Lower leg skin (tissue), 4 donors: Measurements from ENCODE around the gene HNRNPH2. TPM values are rescaled to one million over a fixed set of nuclear protein-coding genes. Genes with fewer than 3 reads are reported as not detected.

ENCODE experiments used
- DNase-seq, 2 donors: peaks; one replicate each; pipeline ENCODE4 v3.0.0-alpha.2; 2019; ENCODE audit warnings: low spot score in 2 of 2
- H3K4me3 ChIP-seq: fragments of 200-600 bp; sonication (generic); 2 replicates; pipeline ENCODE4 v1.5.1; 2017; ENCODE audit warnings: mild to moderate bottlenecking, low read depth; ENCODE audit not compliant: poor library complexity, severe bottlenecking
- POLR2A ChIP-seq, 2 donors: fragments of 450-650 bp; IDR thresholded peaks; one replicate each; pipeline ENCODE4 v1.6.1; 2016 to 2017; ENCODE audit warnings: antibody characterized with exemption in 2 of 2, mild to moderate bottlenecking in 1 of 2, moderate library complexity in 1 of 2
- WGBS, 2 donors: methylation state at CpG; one replicate each; pipeline ENCODE4 v1.1.5; 2018; 5-methylcytosine and 5-hydroxymethylcytosine counted together
- intact Hi-C: fragments of 100-400 bp; cut with DNase I; formaldehyde crosslinking; loops from one replicate; pipeline ENCODE4 v1.15.0; 2023; ENCODE audit warnings: low total_unique reads
- total RNA-seq, 4 donors: library from RNA; depleted of rRNA; stranded (reverse); fragments of >200 nt; gene quantifications; one replicate each; pipeline ENCODE4 v1.1.0, GENCODE V29; 2016
- TF ChIP-seq, protein P1 (sequence below), 3 donors: fragments of 450-650 bp; IDR thresholded peaks; one replicate each; pipeline ENCODE4 v1.5.1; 2016; ENCODE audit warnings: antibody characterized with exemption in 3 of 3, mild to moderate bottlenecking in 3 of 3, moderate library complexity in 2 of 3

The HNRNPH2 gene
- total RNA-seq, 4 donors from 2014 or later, result 43.5 to 54.7 (median 53.7) TPM

DNA sequence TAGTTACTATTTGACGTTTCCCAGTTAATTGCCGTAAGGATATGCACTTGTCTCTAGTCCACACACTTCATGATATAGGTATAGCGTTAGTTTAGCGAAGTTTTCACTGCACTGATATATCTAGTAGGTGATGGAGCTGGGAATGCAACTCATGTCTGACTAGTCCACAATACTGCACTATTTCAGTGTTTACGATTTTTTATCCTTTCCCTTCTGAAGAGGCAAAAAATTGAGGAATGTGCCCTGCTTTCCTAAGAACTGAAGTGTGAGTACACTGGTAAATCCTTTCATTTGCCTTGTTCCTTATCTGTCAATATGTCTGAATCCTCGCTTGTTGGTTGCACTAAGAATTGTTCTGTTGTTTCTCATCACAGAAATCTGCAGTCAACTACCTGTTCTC lies 16.2 kb upstream of the HNRNPH2 start:
- H3K4me3 ChIP-seq, result no peak overlapping the region
- TF ChIP-seq, protein P1, sequence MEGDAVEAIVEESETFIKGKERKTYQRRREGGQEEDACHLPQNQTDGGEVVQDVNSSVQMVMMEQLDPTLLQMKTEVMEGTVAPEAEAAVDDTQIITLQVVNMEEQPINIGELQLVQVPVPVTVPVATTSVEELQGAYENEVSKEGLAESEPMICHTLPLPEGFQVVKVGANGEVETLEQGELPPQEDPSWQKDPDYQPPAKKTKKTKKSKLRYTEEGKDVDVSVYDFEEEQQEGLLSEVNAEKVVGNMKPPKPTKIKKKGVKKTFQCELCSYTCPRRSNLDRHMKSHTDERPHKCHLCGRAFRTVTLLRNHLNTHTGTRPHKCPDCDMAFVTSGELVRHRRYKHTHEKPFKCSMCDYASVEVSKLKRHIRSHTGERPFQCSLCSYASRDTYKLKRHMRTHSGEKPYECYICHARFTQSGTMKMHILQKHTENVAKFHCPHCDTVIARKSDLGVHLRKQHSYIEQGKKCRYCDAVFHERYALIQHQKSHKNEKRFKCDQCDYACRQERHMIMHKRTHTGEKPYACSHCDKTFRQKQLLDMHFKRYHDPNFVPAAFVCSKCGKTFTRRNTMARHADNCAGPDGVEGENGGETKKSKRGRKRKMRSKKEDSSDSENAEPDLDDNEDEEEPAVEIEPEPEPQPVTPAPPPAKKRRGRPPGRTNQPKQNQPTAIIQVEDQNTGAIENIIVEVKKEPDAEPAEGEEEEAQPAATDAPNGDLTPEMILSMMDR (IDR thresholded peaks at IDR 0.05), result no peak
- TF ChIP-seq POLR2A (IDR thresholded peaks at IDR 0.05), result no peak
- no peak for DNase-seq
- 41 to 67% methylated on average over 6 of the region's 6 CpGs for WGBS, 2 donors
- intact Hi-C loops, result no loop called here

DNA sequence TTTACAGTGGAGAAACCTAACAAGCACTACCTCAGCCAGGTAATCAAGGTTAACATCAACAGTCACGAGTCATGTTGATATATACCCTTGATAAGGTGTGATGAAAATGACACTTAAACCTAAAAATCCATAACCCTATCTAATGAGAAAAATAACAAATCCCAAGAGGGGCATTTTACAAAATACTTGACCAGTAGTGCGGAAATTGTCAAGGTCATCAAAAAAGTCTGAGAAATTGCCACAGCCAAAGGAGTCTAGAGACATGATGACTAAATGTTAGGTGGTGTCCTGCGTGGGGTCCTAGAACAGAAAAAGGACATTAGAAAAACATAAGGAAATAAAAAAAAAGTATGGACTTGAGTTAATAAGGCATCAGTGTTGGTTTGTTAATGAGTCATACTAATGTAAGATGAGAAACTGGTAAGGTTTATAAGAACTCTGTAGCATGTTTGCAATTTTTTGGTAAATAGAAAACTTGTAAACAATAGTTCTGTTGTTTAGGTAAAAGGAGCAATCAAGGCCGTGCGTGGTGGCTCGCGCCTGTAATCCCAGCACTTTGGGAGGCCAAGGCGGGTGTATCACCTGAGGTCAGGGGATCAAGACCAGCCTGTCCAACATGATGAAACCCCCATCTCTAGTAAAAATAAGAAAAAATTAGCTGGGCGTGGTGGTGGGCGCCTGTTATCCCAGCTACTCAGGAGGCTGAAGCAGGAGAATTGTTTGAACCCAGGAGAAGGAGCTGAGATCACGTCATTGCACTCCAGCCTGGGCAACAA lies 14.3 kb upstream of the HNRNPH2 start:
- intact Hi-C loops, result no loop called here
- H3K4me3 ChIP-seq, result no peak overlapping the region
- 83 to 85% methylated on average over 11 of the region's 11 CpGs for WGBS, 2 donors
- TF ChIP-seq, protein P1 (IDR thresholded peaks at IDR 0.05), result no peak
- TF ChIP-seq POLR2A (IDR thresholded peaks at IDR 0.05), result no peak
- DNase-seq, result no peak

DNA sequence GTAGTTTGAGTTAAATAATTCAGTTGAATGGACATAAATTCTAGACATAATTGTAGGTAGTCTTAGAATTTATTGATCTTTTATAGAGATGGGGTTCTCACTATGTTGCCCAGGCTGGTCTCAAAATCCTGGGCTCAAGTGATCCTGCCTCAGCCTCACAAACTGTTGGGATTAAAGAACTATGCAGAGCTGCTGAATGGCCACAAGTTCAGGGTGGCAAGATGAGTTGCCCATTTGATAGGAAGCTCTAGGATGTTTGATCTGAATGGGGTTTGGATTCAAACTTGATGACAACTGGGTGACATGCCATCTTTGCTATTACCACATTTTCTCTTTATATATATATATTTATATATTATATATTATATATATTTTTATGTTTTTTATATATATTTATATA lies 13.7 kb upstream of the HNRNPH2 start:
- no peak overlapping the region for H3K4me3 ChIP-seq
- DNase-seq, result no peak
- intact Hi-C loops, result no loop called here
- TF ChIP-seq, protein P1 (IDR thresholded peaks at IDR 0.05), result no peak
- TF ChIP-seq POLR2A (IDR thresholded peaks at IDR 0.05), result no peak

DNA sequence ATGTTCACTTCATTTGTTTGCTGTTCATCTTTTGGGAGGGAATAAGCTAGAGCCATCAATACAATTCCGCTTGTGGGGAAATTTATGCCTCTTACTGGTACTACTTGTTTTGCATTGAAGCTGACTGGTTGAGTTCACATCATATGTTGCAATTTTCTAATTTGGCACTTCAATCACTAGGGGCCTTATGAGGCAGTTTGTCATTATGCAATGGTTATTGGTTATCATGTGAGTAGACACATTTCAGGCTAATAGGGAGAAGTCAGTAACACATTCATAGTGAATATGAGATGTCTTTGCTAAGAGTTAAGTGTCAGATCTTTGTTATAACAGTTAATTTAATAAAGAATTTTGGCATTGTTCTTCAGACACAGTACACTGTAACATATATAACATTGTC lies 12.2 kb upstream of the HNRNPH2 start:
- intact Hi-C loops, result no loop called here
- 89 to 94% methylated on average over 1 of the region's 1 CpG for WGBS, 2 donors
- H3K4me3 ChIP-seq, result no peak overlapping the region
- DNase-seq, result no peak
- no peak for TF ChIP-seq POLR2A (IDR thresholded peaks at IDR 0.05)
- TF ChIP-seq, protein P1 (IDR thresholded peaks at IDR 0.05), result no peak

DNA sequence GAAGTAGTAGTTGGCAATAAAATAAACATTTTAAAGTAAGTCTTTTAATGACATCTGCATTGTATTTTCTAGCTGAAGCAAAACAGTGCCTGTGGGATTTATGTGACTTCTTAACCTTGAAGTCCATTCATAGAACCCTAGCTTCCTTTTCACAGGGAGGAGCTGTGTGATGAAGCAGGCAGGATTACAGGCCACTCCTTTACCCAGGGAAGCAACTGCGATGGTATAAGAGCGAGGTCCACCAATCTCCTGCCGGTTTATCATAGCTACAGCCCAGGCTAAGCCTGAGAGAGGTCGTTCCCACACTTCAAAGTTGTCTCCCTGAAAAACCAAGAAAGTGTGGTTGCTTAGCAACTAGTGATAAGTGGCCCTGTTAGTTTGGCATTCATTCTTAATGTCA lies 10.2 kb upstream of the HNRNPH2 start:
- intact Hi-C loops, result no loop called here
- no peak overlapping the region for H3K4me3 ChIP-seq
- WGBS, 2 donors, result 46 to 69% methylated on average over 4 of the region's 4 CpGs
- DNase-seq, result no peak
- TF ChIP-seq, protein P1 (IDR thresholded peaks at IDR 0.05), result no peak
- no peak for TF ChIP-seq POLR2A (IDR thresholded peaks at IDR 0.05)

DNA sequence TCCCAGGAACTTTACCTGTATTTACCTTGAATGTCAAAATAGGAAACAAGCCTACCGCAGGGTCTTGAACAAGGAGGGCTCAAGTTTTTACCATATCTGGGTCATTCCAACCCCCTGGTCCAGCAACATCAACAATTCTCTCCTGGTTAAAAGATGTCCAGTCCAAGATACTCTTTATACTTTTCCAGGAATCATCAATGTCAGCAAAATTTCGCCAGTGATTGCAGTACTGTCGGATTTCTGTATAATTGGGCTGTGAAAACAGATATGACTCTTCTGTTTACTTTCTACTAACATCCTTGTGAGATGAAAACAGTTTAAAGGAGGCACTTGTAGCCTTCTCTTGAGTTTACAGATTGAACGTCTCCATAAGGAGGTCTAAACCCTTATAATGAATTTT lies 9.3 kb upstream of the HNRNPH2 start:
- H3K4me3 ChIP-seq, result no peak overlapping the region
- no peak for TF ChIP-seq POLR2A (IDR thresholded peaks at IDR 0.05)
- TF ChIP-seq, protein P1 (IDR thresholded peaks at IDR 0.05), result no peak
- 78 to 87% methylated on average over 4 of the region's 4 CpGs for WGBS, 2 donors
- DNase-seq, result no peak
- intact Hi-C loops, result no loop called here
